Hepatocyte (in vitro differentiated cells): Measurements from ENCODE around the gene FBXL12. TPM values are rescaled to one million over a fixed set of nuclear protein-coding genes. Genes with fewer than 3 reads are reported as not detected.

Experiments
- DNase-seq: peaks from one replicate; pipeline ENCODE4 v3.0.0-alpha.2; 2016; ENCODE audit warnings: low spot score
- H2AFZ ChIP-seq: fragments of 200-600 bp; sonication (generic); 2 replicates; pipeline ENCODE4 v1.6.0; 2016; ENCODE audit warnings: antibody characterized with exemption, mild to moderate bottlenecking
- H3K27ac ChIP-seq: fragments of 200-600 bp; sonication (generic); 2 replicates; pipeline ENCODE4 v1.5.1; 2016; ENCODE audit warnings: mild to moderate bottlenecking
- H3K27me3 ChIP-seq: fragments of 200-600 bp; sonication (generic); 2 replicates; pipeline ENCODE4 v1.6.1; 2016
- H3K36me3 ChIP-seq: fragments of 200-600 bp; sonication (generic); replicated peaks from 2 replicates; pipeline ENCODE4 v1.5.1; 2016; ENCODE audit warnings: low read depth; ENCODE audit not compliant: insufficient read depth
- H3K4me1 ChIP-seq: fragments of 200-600 bp; sonication (generic); 2 replicates; pipeline ENCODE4 v1.5.1; 2016; ENCODE audit warnings: mild to moderate bottlenecking, moderate library complexity; ENCODE audit not compliant: insufficient read depth
- H3K4me2 ChIP-seq: fragments of 200-600 bp; sonication (generic); 2 replicates; pipeline ENCODE4 v1.6.0; 2016
- H3K4me3 ChIP-seq: fragments of 200-600 bp; sonication (generic); 2 replicates; pipeline ENCODE4 v1.5.1; 2016; ENCODE audit warnings: mild to moderate bottlenecking
- H3K79me2 ChIP-seq: fragments of 200-600 bp; sonication (generic); 2 replicates; pipeline ENCODE4 v1.6.0; 2017; ENCODE audit warnings: mild to moderate bottlenecking
- H3K9me2 ChIP-seq: fragments of 200-600 bp; sonication (generic); replicated peaks from 2 replicates; pipeline ENCODE4 v1.6.0; 2017; ENCODE audit warnings: mild to moderate bottlenecking; ENCODE audit not compliant: insufficient read depth
- H3K9me3 ChIP-seq: fragments of 200-600 bp; sonication (generic); 2 replicates; pipeline ENCODE4 v1.5.1; 2016; ENCODE audit warnings: low read depth, mild to moderate bottlenecking
- H4K20me1 ChIP-seq: fragments of 200-600 bp; sonication (generic); 2 replicates; pipeline ENCODE4 v1.6.0; 2016; ENCODE audit warnings: mild to moderate bottlenecking; ENCODE audit not compliant: insufficient read depth, poor library complexity, severe bottlenecking
- EZH2 ChIP-seq: fragments of 200-600 bp; sonication (generic); IDR thresholded peaks from 2 replicates; pipeline ENCODE4 v1.6.1; 2016; ENCODE audit warnings: antibody characterized with exemption, mild to moderate bottlenecking, borderline replicate concordance
- EZH2phosphoT487 ChIP-seq: fragments of 200-600 bp; sonication (generic); IDR thresholded peaks from one replicate; pipeline ENCODE4 v1.6.1; 2018; ENCODE audit warnings: antibody characterized with exemption, mild to moderate bottlenecking, low read depth, moderate library complexity; ENCODE audit not compliant: unreplicated experiment, severe bottlenecking
- WGBS: methylation state at CpG from one replicate; pipeline ENCODE4 v1.1.6; 2016; ENCODE audit warnings: low lambda C conversion rate; ENCODE audit errors: missing lambda C conversion rate; 5-methylcytosine and 5-hydroxymethylcytosine counted together
- polyA plus RNA-seq: library from polyadenylated mRNA; unstranded; fragments of >200 nt; fragmentation: Nextera tagmentation; extraction: Ambion mirVana; gene quantifications from 2 replicates; pipeline ENCODE4 v1.2.1, GENCODE V29; 2016
- total RNA-seq: library from RNA; depleted of rRNA; stranded (reverse); fragments of >200 nt; gene quantifications from 2 replicates; pipeline ENCODE4 v1.2.3, GENCODE V29; 2014
- TF ChIP-seq, protein P1 (sequence below): fragments of 200-600 bp; sonication (generic); IDR thresholded peaks from 2 replicates; pipeline ENCODE4 v1.5.1; 2016; ENCODE audit warnings: antibody characterized with exemption, mild to moderate bottlenecking; ENCODE audit not compliant: poor library complexity

FBXL12 gene
- total and polyA plus RNA-seq, 2 experiments from 2014 or later: 33.1 to 42.3 TPM

- Histone ChIP-seq H3K4me2 (no peak overlapping the region), H3K27ac (no peak overlapping the region), H2AFZ (no peak overlapping the region), H4K20me1 (no peaks in the 10 kb centered on the region), H3K4me1 (no peaks in the 10 kb centered on the region), H3K4me3 (no peak overlapping the region), H3K79me2 (peaks cover 5% of the 10 kb centered on the region), H3K36me3 (no peaks in the 10 kb centered on the region), H3K9me2 (no peaks in the 10 kb centered on the region), H3K27me3 (no peaks in the 10 kb centered on the region), H3K9me3 (no peaks in the 10 kb centered on the region)
- DNase-seq: no peak
- WGBS: 97% methylated on average over 9 of the region's 9 CpGs
- TF ChIP-seq EZH2phosphoT487: no peak
- TF ChIP-seq, protein P1, sequence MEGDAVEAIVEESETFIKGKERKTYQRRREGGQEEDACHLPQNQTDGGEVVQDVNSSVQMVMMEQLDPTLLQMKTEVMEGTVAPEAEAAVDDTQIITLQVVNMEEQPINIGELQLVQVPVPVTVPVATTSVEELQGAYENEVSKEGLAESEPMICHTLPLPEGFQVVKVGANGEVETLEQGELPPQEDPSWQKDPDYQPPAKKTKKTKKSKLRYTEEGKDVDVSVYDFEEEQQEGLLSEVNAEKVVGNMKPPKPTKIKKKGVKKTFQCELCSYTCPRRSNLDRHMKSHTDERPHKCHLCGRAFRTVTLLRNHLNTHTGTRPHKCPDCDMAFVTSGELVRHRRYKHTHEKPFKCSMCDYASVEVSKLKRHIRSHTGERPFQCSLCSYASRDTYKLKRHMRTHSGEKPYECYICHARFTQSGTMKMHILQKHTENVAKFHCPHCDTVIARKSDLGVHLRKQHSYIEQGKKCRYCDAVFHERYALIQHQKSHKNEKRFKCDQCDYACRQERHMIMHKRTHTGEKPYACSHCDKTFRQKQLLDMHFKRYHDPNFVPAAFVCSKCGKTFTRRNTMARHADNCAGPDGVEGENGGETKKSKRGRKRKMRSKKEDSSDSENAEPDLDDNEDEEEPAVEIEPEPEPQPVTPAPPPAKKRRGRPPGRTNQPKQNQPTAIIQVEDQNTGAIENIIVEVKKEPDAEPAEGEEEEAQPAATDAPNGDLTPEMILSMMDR: no peak
- TF ChIP-seq EZH2: no peak
These were observed 24.2 kb upstream of the FBXL12 start for GRCh38 chr19:9842834-9843625.

GRCh38 chr19:9839415-9839814, 20.5 kb upstream of the FBXL12 start:
- Histone ChIP-seq H3K4me1 (peaks cover 6% of the 10 kb centered on the region), H3K9me2 (no peaks in the 10 kb centered on the region), H4K20me1 (no peaks in the 10 kb centered on the region), H3K4me2 (no peak overlapping the region), H3K36me3 (no peaks in the 10 kb centered on the region), H3K4me3 (no peak overlapping the region), H3K27ac (no peak overlapping the region), H2AFZ (no peak overlapping the region), H3K27me3 (no peaks in the 10 kb centered on the region), H3K9me3 (no peaks in the 10 kb centered on the region), H3K79me2 (peaks cover 33% of the 10 kb centered on the region)
- peak; percentile 47 for DNase-seq
- no peak for TF ChIP-seq EZH2
- TF ChIP-seq EZH2phosphoT487: no peak
- TF ChIP-seq, protein P1: no peak
- WGBS: 71% methylated on average over 1 of the region's 1 CpG

- DNase-seq: no peak
- no peak overlapping the region for H3K27ac ChIP-seq
- peaks cover 33% of the 10 kb centered on the region for H3K79me2 ChIP-seq
- H2AFZ ChIP-seq: no peak overlapping the region
- 97% methylated on average over 15 of the region's 15 CpGs for WGBS
- H4K20me1 ChIP-seq: no peaks in the 10 kb centered on the region
- TF ChIP-seq EZH2phosphoT487 (no peak), EZH2 (no peak)
- TF ChIP-seq, protein P1: no peak
- peaks cover 6% of the 10 kb centered on the region for H3K4me1 ChIP-seq
- no peaks in the 10 kb centered on the region for H3K36me3 ChIP-seq
- no peak overlapping the region for H3K4me3 ChIP-seq
- no peak overlapping the region for H3K4me2 ChIP-seq
- no peaks in the 10 kb centered on the region for H3K9me2 ChIP-seq
- no peaks in the 10 kb centered on the region for H3K9me3 ChIP-seq
- no peaks in the 10 kb centered on the region for H3K27me3 ChIP-seq
These were observed 19.4 kb upstream of the FBXL12 start for GRCh38 chr19:9838324-9838723.
